Measurements from ENCODE around the gene SH3GL2.

SH3GL2 gene

DNA sequence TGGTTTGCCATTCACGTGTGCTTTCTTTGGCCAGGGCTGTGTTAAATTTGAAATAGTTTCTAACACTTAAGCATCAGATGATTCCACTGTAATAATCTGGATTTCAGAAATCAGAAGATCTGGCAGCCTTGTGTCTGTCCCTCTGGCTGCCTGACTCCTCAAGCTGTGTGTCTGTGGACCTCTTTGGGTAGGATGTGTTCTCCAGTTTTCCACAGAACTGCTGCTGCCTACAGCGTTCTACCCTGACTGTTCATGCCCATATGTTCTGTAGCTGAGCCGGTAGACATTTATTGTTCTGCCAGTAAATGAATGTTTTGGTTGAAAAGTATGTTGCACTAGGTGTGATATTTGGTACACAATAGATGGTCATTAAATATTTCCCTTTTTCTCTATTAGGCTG lies 81.3 kb downstream of the SH3GL2 start:
- no peak for DNase-seq (ENCODE audit: low read depth)

DNA sequence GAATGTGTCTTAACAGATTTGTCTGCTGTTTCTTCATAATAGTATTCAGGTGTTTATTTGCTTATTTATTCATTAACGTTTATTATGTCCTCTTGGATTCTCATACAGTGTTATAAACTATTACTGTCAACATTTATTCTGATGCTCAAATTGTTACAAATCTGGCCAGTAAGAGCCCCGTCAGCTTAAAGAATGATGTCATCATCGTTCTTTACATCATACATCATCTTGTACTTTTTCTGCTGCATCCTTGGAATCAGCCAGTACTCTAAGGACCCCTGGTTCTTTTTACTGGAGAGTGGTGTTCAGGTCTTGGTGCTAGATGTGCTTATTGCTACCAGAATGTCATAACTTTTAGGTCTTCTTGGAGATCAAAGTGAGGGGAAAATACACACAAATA lies 86.6 kb downstream of the SH3GL2 start:
- DNase-seq (ENCODE audit: low read depth) = no peak

DNA sequence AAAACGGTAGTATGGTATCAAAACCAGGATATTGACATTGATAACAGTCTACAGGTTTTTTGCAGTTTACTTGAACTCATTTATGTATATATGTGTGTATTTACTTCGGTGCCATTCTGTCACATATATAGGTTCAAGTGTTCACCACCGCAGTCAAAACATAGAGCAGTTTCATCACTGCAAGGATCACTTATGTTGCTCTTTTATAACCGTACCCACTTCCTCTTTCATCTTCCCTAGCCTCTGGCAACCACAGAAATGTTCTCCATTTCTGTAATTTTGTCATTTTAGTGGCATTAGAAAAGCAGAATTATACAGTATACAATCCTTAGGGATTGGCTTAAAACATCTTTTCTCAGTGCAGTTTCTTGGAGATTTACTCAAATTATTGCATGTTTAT lies 90.3 kb downstream of the SH3GL2 start:
- DNase-seq (ENCODE audit: low read depth) = no peak

DNA sequence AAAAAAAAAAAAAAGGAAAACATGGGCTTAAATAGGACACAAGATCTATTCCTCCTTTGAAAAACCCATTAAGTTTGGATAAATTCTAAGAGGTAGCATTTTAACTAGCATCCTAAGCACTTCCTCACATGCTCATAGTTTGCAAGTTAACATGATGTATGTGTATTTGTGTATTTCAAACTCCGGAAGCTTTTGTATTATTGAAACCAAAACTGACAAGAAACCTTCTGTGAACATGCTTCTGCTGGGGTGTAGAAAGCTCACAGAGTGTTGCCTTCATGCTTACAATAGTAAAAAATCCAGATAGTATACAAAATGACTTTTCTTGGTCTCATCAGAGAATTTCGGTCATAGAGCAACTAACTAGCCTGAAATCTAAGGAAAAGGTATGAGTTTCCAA lies 103.8 kb downstream of the SH3GL2 start:
- no peak for DNase-seq (ENCODE audit: low read depth)

DNA sequence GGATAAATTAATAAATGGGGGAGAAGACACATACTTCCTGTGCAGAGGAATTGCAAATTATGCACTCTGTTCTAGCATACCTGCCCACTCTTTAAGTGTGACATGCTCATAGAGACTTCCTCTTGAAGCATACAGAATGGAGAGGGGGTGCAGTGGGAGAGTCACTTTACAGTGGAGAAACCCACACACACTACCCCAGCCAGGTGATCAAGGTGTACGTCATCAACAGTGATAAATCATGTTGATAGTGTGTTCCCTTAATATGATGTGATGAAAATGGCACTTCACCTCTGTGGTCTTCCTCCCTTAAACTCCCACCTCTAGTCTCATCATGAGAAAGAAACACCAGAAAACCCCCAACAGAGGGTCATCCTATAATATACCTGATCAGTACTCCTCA lies 110.0 kb downstream of the SH3GL2 start:
- no peak for DNase-seq (ENCODE audit: low read depth)

DNA sequence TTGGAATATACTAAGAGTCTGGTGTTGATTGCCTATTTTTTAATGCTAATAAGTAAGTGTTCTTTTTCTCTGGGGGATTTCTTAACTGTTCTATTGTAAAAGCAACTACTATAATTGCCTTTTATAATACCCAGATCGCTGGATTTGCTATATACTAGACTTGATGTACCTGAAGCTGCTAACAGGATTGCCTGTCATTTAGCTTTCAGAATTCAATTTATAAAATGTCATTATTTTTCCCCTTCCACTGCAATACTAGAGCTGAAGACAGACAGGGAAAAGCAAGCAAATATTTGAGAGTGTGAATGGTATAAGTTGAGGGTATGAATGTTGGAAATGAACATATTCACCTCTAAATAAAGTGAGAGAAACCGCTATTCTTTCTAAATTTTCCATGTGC lies 115.5 kb downstream of the SH3GL2 start:
- no peak for DNase-seq (ENCODE audit: low read depth)

DNA sequence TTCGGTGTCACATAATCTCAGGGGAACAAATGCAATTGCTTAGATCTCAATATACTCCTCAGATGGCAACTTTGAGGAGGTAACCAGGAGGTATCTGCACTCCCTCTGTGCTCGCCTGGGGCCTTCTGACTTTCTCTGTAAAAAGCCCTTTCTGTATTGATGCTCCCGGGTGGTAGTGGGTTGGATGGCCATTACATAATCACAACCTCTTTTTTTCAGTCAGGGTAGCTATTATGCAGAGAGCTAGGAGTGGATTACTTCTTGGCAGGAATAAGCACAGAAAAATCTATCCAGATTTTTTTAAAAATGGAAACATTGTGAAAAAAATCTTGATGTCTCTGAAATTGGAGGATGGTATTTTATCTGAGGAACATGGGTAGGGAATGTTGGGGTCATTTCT lies 116.6 kb downstream of the SH3GL2 start:
- DNase-seq (ENCODE audit: low read depth) = no peak

DNA sequence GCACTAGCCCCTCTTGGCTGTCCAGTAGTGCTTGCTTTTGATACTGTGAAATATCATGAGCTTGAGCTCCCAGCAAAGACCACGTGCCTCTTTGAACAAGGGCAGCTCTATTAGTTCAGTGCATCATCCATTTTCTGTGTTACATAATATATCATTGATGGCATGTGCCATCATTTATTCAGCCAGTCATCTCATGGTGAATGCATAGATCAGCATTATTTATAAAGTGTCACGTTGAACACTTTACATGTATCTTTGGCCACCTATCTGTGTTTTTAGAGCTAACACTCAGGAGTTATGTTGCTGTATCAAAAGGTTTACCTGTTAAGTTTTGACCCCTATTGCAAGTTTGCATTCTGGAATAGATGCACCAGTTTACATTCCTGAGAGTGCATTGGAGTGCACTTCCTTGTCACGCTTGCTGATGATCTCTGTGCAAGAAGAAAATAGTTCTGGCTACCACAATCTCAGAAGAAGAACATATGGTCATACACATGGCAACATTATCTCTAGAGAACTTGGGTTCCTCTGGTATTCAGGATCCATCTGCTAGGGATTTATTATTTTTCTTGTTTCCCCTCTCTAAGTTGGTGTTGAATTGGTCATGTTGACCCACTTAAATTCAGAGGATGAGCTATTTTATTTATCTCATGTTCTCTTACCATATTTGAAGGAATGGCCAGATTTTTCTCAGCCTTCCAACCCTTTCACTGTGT lies 120.9 kb downstream of the SH3GL2 start:
- DNase-seq (ENCODE audit: low read depth) = no peak

DNA sequence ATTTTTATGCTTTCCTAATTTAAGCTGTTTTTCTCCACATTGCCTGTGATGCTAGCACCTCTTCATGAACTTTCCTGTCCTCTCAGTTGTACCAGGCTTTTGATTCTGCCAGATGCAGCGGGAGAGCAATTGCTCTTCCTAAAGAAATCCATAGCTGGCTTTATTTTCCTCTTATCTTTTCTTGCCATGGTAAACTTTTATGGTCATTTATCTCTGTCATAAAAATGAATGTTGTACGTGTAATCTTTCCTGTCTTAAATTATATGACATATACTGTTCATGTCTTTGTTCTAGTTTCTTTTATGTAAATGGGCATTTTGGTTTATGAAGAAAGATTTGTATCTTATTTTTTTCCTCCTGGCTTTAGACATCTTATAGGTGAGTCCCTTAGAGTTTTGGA lies 127.5 kb downstream of the SH3GL2 start:
- no peak for DNase-seq (ENCODE audit: low read depth)

DNA sequence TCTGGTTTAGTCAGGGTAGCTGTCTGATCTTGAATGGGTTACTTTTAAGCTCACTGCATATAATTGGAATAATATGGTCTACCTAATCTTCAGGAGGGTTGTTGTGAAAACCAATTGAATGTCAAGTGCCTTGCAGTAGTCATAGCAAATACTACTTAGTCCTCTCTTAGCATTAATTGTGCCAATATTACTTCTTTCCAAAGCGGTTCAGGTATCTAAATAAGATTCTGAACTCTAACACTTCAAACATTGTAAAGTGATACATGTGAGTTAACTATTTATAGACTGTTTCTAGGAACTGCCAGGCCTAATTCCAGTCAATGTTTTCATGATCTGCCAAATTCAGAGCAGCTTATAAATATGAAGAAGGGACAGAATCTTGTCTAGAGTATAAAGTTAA lies 140.2 kb downstream of the SH3GL2 start:
- DNase-seq (ENCODE audit: low read depth) = no peak

DNA sequence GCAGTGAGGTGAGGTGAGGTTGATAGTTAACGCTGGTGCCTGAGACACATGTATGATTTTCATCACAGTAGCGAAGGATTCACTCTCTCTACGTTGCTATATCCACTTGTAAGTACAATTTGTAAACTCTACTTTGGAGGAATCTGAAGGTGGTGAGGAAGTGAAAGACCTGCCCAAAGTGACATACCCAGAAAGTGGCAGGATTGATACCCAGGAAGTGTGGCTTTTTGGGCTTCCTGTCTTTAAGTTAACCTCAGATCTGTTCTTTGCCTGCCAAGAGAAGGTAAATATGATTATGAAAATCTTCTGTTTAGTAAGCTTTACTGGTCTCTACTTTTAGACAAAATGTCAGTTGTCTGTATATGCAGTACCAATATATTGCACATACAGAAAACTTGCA lies 143.1 kb downstream of the SH3GL2 start:
- no peak for DNase-seq (ENCODE audit: low read depth)

DNA sequence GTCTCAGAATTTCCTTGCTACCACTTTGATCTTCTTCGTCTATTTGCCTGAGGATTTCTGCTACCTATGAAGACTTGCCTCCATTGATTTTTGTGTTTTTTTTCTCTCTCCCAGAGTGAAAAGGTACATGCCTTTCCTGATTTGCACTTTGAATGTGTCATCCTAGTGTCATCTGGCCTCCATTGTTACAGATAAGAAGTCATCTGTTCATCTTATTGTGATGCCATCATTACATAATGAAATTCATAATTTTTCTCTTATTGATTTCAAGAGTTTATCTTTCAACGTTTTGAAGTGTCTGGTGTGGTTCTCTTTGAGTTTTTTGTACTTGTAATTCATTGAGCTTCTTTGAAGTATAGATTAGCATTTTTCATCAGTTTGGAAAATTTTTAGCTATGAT lies 144.8 kb downstream of the SH3GL2 start:
- DNase-seq (ENCODE audit: low read depth) = no peak

DNA sequence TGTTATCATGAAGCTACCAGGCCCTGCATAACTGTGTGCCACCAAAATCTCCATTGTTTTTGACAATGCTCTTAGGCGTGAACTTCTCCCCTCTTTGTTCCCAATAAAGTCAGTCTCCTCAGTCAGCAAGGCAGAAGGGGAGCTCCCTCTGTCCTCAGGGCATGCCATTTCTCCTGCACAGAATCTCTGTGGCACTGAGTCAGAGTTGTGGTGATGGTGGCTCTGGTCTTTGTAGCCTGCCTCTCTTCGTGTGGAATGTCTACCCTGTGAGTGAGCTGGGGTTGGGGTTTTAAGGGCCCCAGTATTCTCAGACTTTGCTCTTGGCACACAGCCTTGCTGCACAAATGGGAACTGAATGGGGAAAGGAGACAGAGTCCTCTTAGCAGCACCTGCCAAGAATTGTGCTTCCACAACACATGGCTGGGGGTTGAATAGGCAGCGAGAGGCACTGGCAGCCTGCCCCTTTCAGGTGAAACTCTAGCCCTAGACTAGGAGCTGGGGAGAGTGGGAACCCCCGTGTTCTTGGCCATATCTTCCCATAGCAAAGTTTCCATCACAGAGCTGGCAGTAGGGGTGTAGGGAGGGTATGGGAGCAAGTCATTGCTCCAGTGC lies 146.6 kb downstream of the SH3GL2 start:
- no peak for DNase-seq (ENCODE audit: low read depth)

DNA sequence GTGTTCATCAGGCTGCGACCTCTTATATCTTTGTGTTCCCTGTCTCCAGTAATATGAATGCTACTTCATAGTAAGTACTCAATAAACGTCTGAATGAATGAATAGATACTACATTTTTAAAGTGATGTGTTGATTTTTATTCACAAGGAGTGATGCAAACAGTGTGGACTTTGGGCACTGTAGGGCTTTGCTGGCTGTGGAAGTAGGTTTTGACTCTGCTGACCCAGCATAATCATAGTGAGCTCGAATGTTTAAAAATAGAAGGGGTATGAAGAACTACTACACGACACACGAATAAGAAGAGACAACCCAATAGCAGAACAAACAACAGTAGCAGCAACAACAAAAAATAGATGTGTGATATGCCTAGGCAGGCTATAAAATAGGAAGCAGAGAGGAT lies 147.4 kb downstream of the SH3GL2 start:
- DNase-seq (ENCODE audit: low read depth) = no peak

DNA sequence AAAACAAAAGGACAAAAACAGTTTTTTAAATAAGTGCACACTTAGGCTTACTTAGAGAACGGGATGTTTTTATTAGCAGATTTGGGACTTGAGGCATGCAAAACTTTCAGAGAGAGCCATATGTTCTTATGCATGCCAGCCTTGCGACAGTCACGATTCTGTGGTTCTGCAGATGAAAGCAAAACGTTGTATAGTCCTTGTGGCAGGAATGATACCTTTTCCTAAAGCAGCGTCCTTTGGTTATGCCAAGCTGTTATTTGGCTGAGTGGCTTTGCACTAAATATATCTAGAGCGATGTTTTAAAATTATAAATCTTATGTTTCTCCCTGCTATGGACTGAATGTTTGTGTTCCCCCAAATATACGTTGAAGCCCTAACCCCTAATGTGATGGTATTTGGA lies 152.0 kb downstream of the SH3GL2 start:
- no peak for DNase-seq (ENCODE audit: low read depth)

DNA sequence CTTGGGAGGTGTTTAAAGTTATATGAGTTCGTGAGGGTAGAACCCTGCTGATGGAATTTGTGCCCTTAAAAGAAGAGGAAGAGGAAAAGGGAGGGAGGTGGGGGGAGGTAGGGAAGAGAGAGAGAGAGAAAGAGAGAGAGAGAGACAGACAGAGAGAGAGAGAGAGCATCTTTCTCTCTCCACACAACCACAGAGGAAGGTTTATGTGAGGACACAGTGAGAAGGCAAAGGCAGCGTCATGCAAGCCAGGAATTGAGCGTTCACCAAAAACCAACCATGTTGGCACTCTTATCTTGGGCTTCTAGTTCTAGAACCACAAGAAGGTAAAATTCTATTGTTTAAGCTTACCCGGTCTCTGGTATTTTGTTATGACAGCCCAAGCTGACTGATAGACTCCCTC lies 152.4 kb downstream of the SH3GL2 start:
- no peak for DNase-seq (ENCODE audit: low read depth)

DNA sequence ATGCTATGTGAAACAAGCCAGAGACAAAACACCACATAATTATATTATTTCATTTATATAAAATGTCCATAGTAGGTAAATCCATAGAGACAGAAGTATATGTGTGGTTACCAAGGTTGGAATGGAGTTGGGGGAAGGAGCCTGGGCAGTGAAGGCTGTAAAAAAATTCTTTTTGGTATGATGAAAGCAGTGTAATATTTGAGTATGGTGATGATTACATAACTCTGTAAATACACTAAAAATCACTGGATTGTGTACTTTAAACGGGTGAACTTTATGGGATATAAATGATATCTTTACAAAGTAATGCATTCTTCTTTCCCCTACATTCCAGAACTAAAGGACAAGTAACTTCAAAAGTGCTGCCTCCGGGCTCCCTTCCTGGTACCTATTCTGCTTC lies 155.8 kb downstream of the SH3GL2 start:
- DNase-seq (ENCODE audit: low read depth) = no peak

DNA sequence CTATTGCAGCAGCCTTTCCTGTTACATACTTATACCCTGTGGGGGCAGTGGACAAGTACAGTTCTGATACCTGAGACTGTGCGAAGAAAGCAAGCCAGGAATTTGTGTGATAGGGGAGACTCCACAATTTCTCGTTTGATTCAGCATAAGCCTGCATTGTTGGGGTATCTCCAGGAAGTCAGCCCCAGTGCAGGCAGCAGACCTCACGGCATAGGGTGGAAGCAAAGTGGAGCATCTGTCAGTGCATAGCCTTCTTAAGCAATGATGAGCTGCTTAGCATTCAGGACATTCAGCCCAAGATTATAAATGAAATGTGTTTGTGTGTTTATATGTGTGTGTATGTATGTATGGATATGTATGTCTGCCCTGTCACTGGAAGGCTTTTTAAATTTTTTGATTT lies 157.0 kb downstream of the SH3GL2 start:
- no peak for DNase-seq (ENCODE audit: low read depth)

DNA sequence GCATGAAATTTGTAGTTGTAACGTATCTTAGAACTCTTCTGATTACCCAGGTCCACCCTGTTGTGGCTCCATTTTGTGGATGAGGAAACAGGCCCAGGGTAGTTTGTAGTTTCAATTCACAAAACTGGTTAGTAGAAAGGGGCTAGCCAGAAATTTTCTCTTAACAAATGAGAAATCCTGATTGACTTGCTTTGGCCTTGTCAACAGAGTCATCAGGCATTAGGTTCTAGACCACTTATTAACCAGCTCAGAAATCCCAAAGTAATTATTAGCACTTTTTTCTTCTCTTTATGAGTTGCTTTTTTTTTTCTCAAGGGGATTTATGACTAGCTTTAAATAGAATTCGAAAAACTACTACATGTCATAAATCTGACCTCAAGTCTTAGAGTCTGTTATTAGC lies 160.2 kb downstream of the SH3GL2 start:
- DNase-seq (ENCODE audit: low read depth) = no peak

DNA sequence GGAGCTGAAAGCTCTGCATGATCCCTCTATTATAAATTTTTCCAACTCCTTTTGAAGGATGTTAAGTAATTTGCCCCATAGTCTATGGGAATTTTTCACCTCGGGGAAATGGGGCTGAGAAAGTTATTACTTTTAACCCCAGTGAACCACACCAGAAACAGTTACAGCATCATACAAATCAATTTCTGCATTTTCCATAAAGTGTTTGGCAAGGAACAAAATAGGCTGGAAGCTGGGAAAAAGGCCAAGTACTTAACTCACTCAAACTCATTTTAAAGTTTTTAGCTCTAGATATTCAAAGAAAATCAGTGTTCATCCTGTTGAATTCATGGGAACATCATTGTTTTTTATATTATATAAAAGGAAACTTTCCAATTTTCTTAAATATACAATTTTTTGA lies 160.9 kb downstream of the SH3GL2 start:
- no peak for DNase-seq (ENCODE audit: low read depth)

DNA sequence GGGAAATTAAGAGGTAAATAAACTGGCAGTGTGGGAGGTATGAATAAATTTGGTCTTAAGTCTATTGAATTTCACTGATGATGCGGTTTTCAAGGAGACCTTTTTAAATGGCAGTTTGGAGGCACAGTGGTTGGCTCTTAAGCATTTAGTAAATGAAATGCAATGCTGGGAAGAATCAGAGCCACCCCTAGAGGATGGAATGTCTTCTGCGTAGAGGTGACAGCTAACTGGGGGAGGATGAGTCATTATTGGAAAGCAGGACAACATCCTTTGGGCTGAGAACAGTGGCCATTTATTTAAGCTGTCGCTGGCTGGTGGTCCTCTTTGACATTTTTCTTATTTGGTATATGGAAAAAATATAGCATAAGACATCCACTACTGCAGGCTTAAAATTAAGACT lies 163.2 kb downstream of the SH3GL2 start:
- no peak for DNase-seq (ENCODE audit: low read depth)

DNA sequence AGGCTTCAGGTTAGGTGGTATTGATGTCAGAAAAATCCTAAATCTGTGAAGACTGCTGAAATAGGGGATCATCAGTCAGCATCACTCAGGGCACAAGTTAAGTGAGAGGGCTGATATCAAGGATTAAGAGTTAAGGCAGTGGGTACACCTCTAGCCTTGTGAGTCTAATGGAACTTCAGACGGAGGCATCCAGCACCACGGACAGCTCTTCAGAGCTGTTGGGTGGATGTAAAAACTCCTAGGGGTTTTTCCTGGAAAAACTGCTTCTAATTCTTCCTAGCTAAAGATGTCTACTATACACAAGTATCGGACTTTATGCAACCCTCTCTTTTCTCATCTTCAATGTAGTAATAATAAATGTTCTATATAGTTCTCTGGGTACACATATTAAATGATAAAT lies 165.9 kb downstream of the SH3GL2 start:
- DNase-seq (ENCODE audit: low read depth) = no peak

DNA sequence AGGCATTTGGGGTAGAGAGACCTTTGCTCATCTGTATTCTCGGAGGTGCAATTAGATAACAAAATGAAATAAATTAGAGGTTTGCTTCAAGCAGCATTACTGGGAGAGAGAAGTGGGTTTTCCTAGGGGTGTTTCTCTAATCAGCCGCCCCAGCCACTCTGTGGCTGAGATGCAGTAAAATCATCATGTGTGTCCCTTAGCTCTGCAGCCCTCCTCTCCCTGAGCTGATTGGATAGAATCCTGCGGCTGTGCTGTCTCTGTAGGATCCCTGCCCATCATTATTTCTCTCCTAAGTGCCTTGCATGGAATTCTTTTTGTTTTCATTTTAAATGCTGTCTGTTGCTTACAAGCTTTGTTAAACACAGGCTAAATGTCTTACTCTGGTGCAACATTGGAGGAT lies 171.4 kb downstream of the SH3GL2 start:
- DNase-seq (ENCODE audit: low read depth) = no peak

DNA sequence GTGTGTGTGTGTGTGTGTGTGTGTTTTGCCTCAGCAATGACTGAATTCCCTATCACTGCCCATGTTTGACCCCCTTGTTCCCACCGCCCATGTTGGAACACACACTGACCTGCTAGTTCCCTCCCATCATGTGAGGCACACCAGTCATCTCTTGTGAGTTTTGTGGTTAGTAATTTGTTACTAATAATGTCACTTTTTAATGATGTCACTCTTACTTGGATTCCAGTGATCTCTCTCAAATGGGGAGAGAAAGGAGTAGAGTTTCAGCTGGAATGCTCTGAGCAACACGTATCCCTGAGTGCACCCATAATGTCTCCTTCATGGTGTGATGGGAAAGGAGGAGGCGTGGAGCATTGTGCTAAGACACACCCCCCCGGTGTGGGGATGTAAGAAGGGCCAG lies 172.6 kb downstream of the SH3GL2 start:
- DNase-seq (ENCODE audit: low read depth) = no peak
